PFSK-1 (cell line): Measurements from ENCODE around the gene EPB41L4B.

Experiments
- POLR2AphosphoS5 ChIP-seq: IDR thresholded peaks from 2 replicates; pipeline ENCODE4 v1.6.1; 2012; ENCODE audit warnings: low read depth, mild to moderate bottlenecking, control low read depth, low read length, moderate library complexity
- REST ChIP-seq, 2 experiments: IDR thresholded peaks; 2 replicates each; pipeline versions ENCODE4 v1.6.1 to v1.8.0; 2011 to 2012; ENCODE audit warnings: low read depth in 2 of 2, low read length in 2 of 2, control low read depth in 1 of 2, inconsistent platforms in 1 of 2, mild to moderate bottlenecking in 1 of 2, moderate library complexity in 1 of 2; ENCODE audit not compliant: insufficient read depth in 1 of 2
- SIN3A ChIP-seq: IDR thresholded peaks from 2 replicates; pipeline ENCODE4 v1.6.1; 2012; ENCODE audit warnings: mild to moderate bottlenecking, low read length, moderate library complexity, borderline replicate concordance; ENCODE audit not compliant: insufficient read depth

GRCh38 chr9:109192732-109193361 lies 128.0 kb downstream of the EPB41L4B start:
- no peak for TF ChIP-seq SIN3A
- no peak for TF ChIP-seq REST (IDR thresholded peaks at IDR 0.05; ENCODE audit: insufficient read depth in 1 of 2, low read depth in 2 of 2, low read length in 2 of 2)
- TF ChIP-seq POLR2AphosphoS5, result no peak
